Ishikawa (cell line): ENCODE measurements around the gene HARBI1.

Experiments used
- CEBPB ChIP-seq: IDR thresholded peaks from 2 replicates; pipeline ENCODE4 v1.6.1; 2012
- CREB1 ChIP-seq: IDR thresholded peaks from 2 replicates; pipeline ENCODE4 v1.6.1; 2012; ENCODE audit warnings: low read depth
- EGR1 ChIP-seq: IDR thresholded peaks from 2 replicates; pipeline ENCODE4 v1.6.1; 2012
- EP300 ChIP-seq: IDR thresholded peaks from 2 replicates; pipeline ENCODE4 v1.6.1; 2012; ENCODE audit warnings: borderline replicate concordance
- FOXM1 ChIP-seq: IDR thresholded peaks from 2 replicates; pipeline ENCODE4 v1.6.1; 2012; ENCODE audit warnings: low read depth, borderline replicate concordance
- NFIC ChIP-seq: IDR thresholded peaks from 2 replicates; pipeline ENCODE4 v1.6.1; 2012
- RAD21 ChIP-seq: IDR thresholded peaks from 2 replicates; pipeline ENCODE4 v1.6.1; 2012; ENCODE audit warnings: low read depth
- REST ChIP-seq: IDR thresholded peaks from 2 replicates; pipeline ENCODE4 v1.6.1; 2012; ENCODE audit warnings: low read depth, mild to moderate bottlenecking
- TAF1 ChIP-seq: IDR thresholded peaks from 2 replicates; pipeline ENCODE4 v1.6.1; 2012; ENCODE audit warnings: low read depth, mild to moderate bottlenecking
- TCF12 ChIP-seq: IDR thresholded peaks from 2 replicates; pipeline ENCODE4 v1.6.1; 2012; ENCODE audit warnings: low read depth
- TEAD4 ChIP-seq: IDR thresholded peaks from 2 replicates; pipeline ENCODE4 v1.6.1; 2012
- USF1 ChIP-seq: IDR thresholded peaks from 2 replicates; pipeline ENCODE4 v1.6.1; 2012
- YY1 ChIP-seq: IDR thresholded peaks from 2 replicates; pipeline ENCODE4 v1.6.1; 2012; ENCODE audit warnings: low read depth
- ZBTB7A ChIP-seq: IDR thresholded peaks from 2 replicates; pipeline ENCODE4 v1.6.1; 2012; ENCODE audit warnings: low read depth
- TF ChIP-seq, protein P1 (sequence below): IDR thresholded peaks from 2 replicates; pipeline ENCODE4 v1.6.1; 2012

HARBI1 gene

GRCh38 chr11:46632502-46632901 lies 15.5 kb upstream of the HARBI1 start:
- TF ChIP-seq TEAD4, result no peak
- no peak for TF ChIP-seq FOXM1
- TF ChIP-seq ZBTB7A, result no peak
- TF ChIP-seq EP300, result no peak
- no peak for TF ChIP-seq NFIC
- TF ChIP-seq, protein P1, sequence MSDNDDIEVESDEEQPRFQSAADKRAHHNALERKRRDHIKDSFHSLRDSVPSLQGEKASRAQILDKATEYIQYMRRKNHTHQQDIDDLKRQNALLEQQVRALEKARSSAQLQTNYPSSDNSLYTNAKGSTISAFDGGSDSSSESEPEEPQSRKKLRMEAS, result no peak
- no peak for TF ChIP-seq CEBPB
- TF ChIP-seq REST, result no peak
- TF ChIP-seq CREB1, result no peak
- TF ChIP-seq EGR1, result no peak
- TF ChIP-seq RAD21, result no peak
- no peak for TF ChIP-seq TAF1
- no peak for TF ChIP-seq USF1
- TF ChIP-seq TCF12, result no peak

GRCh38 chr11:46631676-46632075 lies 14.6 kb upstream of the HARBI1 start:
- TF ChIP-seq FOXM1 (no peak), USF1 (no peak), TCF12 (no peak), NFIC (no peak), EP300 (no peak), REST (no peak), TAF1 (no peak), ZBTB7A (no peak), RAD21 (no peak), EGR1 (no peak), YY1 (no peak), CEBPB (no peak), CREB1 (no peak), TEAD4 (no peak)
- TF ChIP-seq, protein P1, result no peak

DNA sequence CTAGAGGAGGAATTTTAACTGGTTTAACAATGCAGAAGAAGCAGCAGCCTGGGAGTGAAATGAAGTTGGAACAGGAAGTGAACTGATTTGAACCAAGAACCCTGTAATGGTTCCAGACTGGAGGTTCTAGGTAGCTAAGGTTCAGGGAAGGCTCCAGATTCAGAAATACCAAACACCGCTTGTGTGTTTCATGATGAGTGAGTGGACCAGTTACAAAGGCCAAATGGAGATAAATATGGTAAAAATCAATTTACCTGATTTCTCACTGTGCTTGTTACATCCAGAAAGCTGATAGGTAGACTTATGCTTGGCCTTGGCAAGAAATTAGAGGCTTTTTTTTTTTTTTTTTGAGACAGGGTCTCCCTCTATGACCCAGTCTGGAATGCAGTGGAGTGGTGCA lies 13.2 kb upstream of the HARBI1 start:
- TF ChIP-seq REST, result no peak
- no peak for TF ChIP-seq USF1
- no peak for TF ChIP-seq CREB1
- TF ChIP-seq EGR1, result no peak
- TF ChIP-seq CEBPB, result no peak
- no peak for TF ChIP-seq TEAD4
- no peak for TF ChIP-seq ZBTB7A
- TF ChIP-seq EP300, result no peak
- TF ChIP-seq NFIC, result no peak
- TF ChIP-seq RAD21, result no peak
- no peak for TF ChIP-seq FOXM1

- TF ChIP-seq FOXM1 (no peak), RAD21 (no peak), EP300 (no peak), EGR1 (no peak), CREB1 (no peak), NFIC (no peak), TAF1 (no peak), YY1 (no peak), ZBTB7A (no peak), CEBPB (no peak), USF1 (no peak), REST (no peak), TCF12 (no peak), TEAD4 (no peak)
- TF ChIP-seq, protein P1, result no peak
These were observed 11.9 kb upstream of the HARBI1 start for GRCh38 chr11:46628961-46629360.
